ENCODE results near the gene SLC25A4.

DNA sequence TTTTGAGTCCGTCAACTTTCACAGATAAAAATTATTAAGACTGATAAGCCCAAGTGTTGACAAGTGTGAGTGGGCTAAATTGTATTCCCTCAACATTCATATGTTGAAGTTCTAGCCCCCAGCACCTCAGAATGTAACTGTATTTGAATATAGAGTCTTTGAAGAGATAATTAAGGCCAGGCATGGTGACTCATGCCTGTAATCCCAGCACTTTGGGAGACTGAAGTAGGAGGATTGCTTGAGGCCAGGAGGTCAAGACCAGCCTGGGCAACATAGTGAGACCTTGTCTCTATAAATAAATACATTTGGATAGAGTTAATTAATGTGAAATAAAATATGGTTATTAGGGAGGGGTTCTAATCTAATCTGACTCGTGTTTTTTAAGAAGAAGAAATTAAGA lies 29.7 kb upstream of the SLC25A4 start:
- no peak for TF ChIP-seq POLR2A (IDR thresholded peaks at IDR 0.05; ENCODE audit: low read depth, low read length)
- TF ChIP-seq CEBPB (IDR thresholded peaks at IDR 0.05; ENCODE audit: low read depth, low read length), result no peak
- TF ChIP-seq, protein P1, sequence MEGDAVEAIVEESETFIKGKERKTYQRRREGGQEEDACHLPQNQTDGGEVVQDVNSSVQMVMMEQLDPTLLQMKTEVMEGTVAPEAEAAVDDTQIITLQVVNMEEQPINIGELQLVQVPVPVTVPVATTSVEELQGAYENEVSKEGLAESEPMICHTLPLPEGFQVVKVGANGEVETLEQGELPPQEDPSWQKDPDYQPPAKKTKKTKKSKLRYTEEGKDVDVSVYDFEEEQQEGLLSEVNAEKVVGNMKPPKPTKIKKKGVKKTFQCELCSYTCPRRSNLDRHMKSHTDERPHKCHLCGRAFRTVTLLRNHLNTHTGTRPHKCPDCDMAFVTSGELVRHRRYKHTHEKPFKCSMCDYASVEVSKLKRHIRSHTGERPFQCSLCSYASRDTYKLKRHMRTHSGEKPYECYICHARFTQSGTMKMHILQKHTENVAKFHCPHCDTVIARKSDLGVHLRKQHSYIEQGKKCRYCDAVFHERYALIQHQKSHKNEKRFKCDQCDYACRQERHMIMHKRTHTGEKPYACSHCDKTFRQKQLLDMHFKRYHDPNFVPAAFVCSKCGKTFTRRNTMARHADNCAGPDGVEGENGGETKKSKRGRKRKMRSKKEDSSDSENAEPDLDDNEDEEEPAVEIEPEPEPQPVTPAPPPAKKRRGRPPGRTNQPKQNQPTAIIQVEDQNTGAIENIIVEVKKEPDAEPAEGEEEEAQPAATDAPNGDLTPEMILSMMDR (conservative IDR thresholded peaks at IDR 0.05; ENCODE audit: low read depth, low read length), result no peak
- TF ChIP-seq RCOR1 (IDR thresholded peaks at IDR 0.05; ENCODE audit: insufficient replicate concordance, low read length), result no peak
- TF ChIP-seq CHD1 (IDR thresholded peaks at IDR 0.05; ENCODE audit: low read depth, low read length), result no peak

All from IMR-90 (cell line).